H9 (cell line): ENCODE measurements around the gene PDE4DIP. TPM values are rescaled to one million over a fixed set of nuclear protein-coding genes. Genes with fewer than 3 reads are reported as not detected.
"Not testable (repeated sequence)": the region's sequence is repeated elsewhere in the genome, so short reads cannot be mapped to it uniquely, and the experiment has no call there.

ENCODE experiments used
- DNase-seq: peaks from one replicate; pipeline ENCODE4 v3.0.0-alpha.2; 2017
- H2AFZ ChIP-seq: one replicate; pipeline ENCODE4 v1.6.1; 2013; ENCODE audit warnings: mild to moderate bottlenecking, low read length, control low read depth, moderate library complexity
- H2AK5ac ChIP-seq: 2 replicates; pipeline ENCODE4 v1.6.1; 2013; ENCODE audit warnings: low read length, control low read depth, mixed read lengths; ENCODE audit not compliant: insufficient read length
- H2BK120ac ChIP-seq: one replicate; pipeline ENCODE4 v1.6.1; 2013; ENCODE audit warnings: low read depth, mild to moderate bottlenecking, low read length, control low read depth, inconsistent platforms; ENCODE audit not compliant: poor library complexity, severe bottlenecking
- H2BK12ac ChIP-seq: 2 replicates; pipeline ENCODE4 v1.6.1; 2013; ENCODE audit warnings: low read length, control low read depth, mixed read lengths, low read depth; ENCODE audit not compliant: insufficient read length
- H2BK15ac ChIP-seq: 2 replicates; pipeline ENCODE4 v1.6.1; 2013; ENCODE audit warnings: low read depth, low read length, control low read depth
- H2BK20ac ChIP-seq: one replicate; pipeline ENCODE4 v1.6.1; 2013; ENCODE audit warnings: low read depth, mild to moderate bottlenecking, low read length, control low read depth, inconsistent platforms; ENCODE audit not compliant: poor library complexity, severe bottlenecking
- H2BK5ac ChIP-seq: 2 replicates; pipeline ENCODE4 v1.6.1; 2013; ENCODE audit warnings: low read length, control low read depth, mixed read lengths; ENCODE audit not compliant: insufficient read length
- H3K14ac ChIP-seq: 2 replicates; pipeline ENCODE4 v1.6.1; 2013; ENCODE audit warnings: low read length, control low read depth; ENCODE audit not compliant: insufficient read depth
- H3K18ac ChIP-seq: 2 replicates; pipeline ENCODE4 v1.6.1; 2013; ENCODE audit warnings: low read depth, mild to moderate bottlenecking, mixed read lengths, low read length, control low read depth; ENCODE audit not compliant: insufficient read length
- H3K23ac ChIP-seq: 2 replicates; pipeline ENCODE4 v1.6.1; 2013; ENCODE audit warnings: low read length, control low read depth, mixed read lengths, low read depth; ENCODE audit not compliant: insufficient read length
- H3K23me2 ChIP-seq: 2 replicates; pipeline ENCODE4 v1.6.1; 2013; ENCODE audit warnings: low read depth, mild to moderate bottlenecking, mixed read lengths, low read length, control low read depth; ENCODE audit not compliant: insufficient read length, poor library complexity, severe bottlenecking
- H3K27ac ChIP-seq: 2 replicates; pipeline ENCODE4 v1.5.1; 2013; ENCODE audit warnings: low read length, control low read depth, mixed read lengths, low read depth; ENCODE audit not compliant: insufficient read length
- H3K27me3 ChIP-seq: 2 replicates; pipeline ENCODE4 v1.6.1; 2013; ENCODE audit warnings: low read length, control low read depth, inconsistent platforms; ENCODE audit not compliant: insufficient read depth
- H3K4ac ChIP-seq: 2 replicates; pipeline ENCODE4 v1.6.1; 2013; ENCODE audit warnings: low read depth, mild to moderate bottlenecking, control low read depth, inconsistent platforms, low read length, moderate library complexity
- H3K4me1 ChIP-seq: 2 replicates; pipeline ENCODE4 v1.6.1; 2013; ENCODE audit warnings: low read length, control low read depth, inconsistent platforms; ENCODE audit not compliant: insufficient read depth
- H3K4me2 ChIP-seq: 2 replicates; pipeline ENCODE4 v1.6.1; 2013; ENCODE audit warnings: low read length, control low read depth, mixed read lengths; ENCODE audit not compliant: insufficient read length, insufficient read depth
- H3K56ac ChIP-seq: 2 replicates; pipeline ENCODE4 v1.6.1; 2013; ENCODE audit warnings: low read depth, mild to moderate bottlenecking, mixed read lengths, low read length, control low read depth; ENCODE audit not compliant: insufficient read length
- H3K79me1 ChIP-seq: 2 replicates; pipeline ENCODE4 v1.6.1; 2013; ENCODE audit warnings: low read depth, mild to moderate bottlenecking, moderate library complexity, low read length, control low read depth, inconsistent platforms; ENCODE audit not compliant: insufficient read depth, poor library complexity, severe bottlenecking
- H3K79me2 ChIP-seq: 2 replicates; pipeline ENCODE4 v1.6.1; 2013; ENCODE audit warnings: low read length, control low read depth, inconsistent platforms; ENCODE audit not compliant: insufficient read depth
- H3K9ac ChIP-seq: 2 replicates; pipeline ENCODE4 v1.6.1; 2013; ENCODE audit warnings: low read length, control low read depth, mixed read lengths; ENCODE audit not compliant: insufficient read length; ENCODE audit errors: extremely low read depth
- H3K9me3 ChIP-seq: one replicate; pipeline ENCODE4 v1.6.1; 2013; ENCODE audit warnings: low read depth, low read length, inconsistent platforms; ENCODE audit not compliant: control insufficient read depth
- H3T11ph ChIP-seq: one replicate; pipeline ENCODE4 v1.6.1; 2013; ENCODE audit warnings: mild to moderate bottlenecking, low read length, control low read depth, inconsistent platforms
- H4K20me1 ChIP-seq: one replicate; pipeline ENCODE4 v1.6.1; 2013; ENCODE audit not compliant: control insufficient read depth, insufficient read length, insufficient read depth
- H4K5ac ChIP-seq: 2 replicates; pipeline ENCODE4 v1.6.1; 2013; ENCODE audit warnings: low read depth, mild to moderate bottlenecking, mixed read lengths, low read length, control low read depth; ENCODE audit not compliant: insufficient read length
- H4K8ac ChIP-seq: replicated peaks from 2 replicates; pipeline ENCODE4 v1.6.1; 2013; ENCODE audit warnings: low read length, control low read depth, mixed read lengths, low read depth; ENCODE audit not compliant: insufficient read length
- H4K91ac ChIP-seq: 2 replicates; pipeline ENCODE4 v1.6.1; 2013; ENCODE audit warnings: low read depth, mild to moderate bottlenecking, moderate library complexity, mixed read lengths, low read length, control low read depth; ENCODE audit not compliant: insufficient read length
- H3K27ac Mint-ChIP-seq, 3 experiments: 2 replicates in 2 of 3; 3 replicates in 1 of 3; pipeline ENCODE4 v1.8.0; 2020 to 2021; ENCODE audit warnings: mixed read lengths in 3 of 3, mild to moderate bottlenecking in 1 of 3, moderate library complexity in 1 of 3
- H3K27me3 Mint-ChIP-seq: 2 replicates; pipeline ENCODE4 v1.8.0; 2021; ENCODE audit warnings: low read depth, mild to moderate bottlenecking, moderate library complexity, mixed read lengths
- H3K36me3 Mint-ChIP-seq, 3 experiments: 2 replicates in 2 of 3; 3 replicates in 1 of 3; pipeline ENCODE4 v1.8.0; 2020 to 2021; ENCODE audit warnings: low read depth in 3 of 3, mixed read lengths in 3 of 3; ENCODE audit not compliant: insufficient read depth in 1 of 3
- H3K4me1 Mint-ChIP-seq, 2 experiments: 2 replicates each; pipeline ENCODE4 v1.8.0; 2020; ENCODE audit warnings: mixed read lengths in 2 of 2
- H3K4me3 Mint-ChIP-seq, 2 experiments: 2 replicates in 1 of 2; 3 replicates in 1 of 2; pipeline ENCODE4 v1.8.0; 2020 to 2021; ENCODE audit warnings: mild to moderate bottlenecking in 2 of 2, mixed read lengths in 2 of 2, moderate library complexity in 1 of 2
- H3K9me3 Mint-ChIP-seq, 2 experiments: 2 replicates in 1 of 2; 3 replicates in 1 of 2; pipeline ENCODE4 v1.8.0; 2020; ENCODE audit warnings: mild to moderate bottlenecking in 2 of 2, mixed read lengths in 2 of 2, moderate library complexity in 1 of 2
- WGBS: extraction: QIAGEN DNeasy Blood & Tissue Kit; methylation state at CpG from one replicate; pipeline ENCODE4 v1.1.7; 2013; ENCODE audit warnings: missing lambda C conversion rate, low lambda C conversion rate, mixed read lengths; ENCODE audit not compliant: insufficient read length; ENCODE audit errors: extremely low coverage; 5-methylcytosine and 5-hydroxymethylcytosine counted together
- total RNA-seq: library from RNA; stranded (reverse); gene quantifications from 2 replicates; pipeline ENCODE4 v1.2.1, GENCODE V29; 2021

The PDE4DIP gene
- total RNA-seq, 1 experiment from 2014 or later: 15.7 TPM

- H3K79me1 ChIP-seq, H3K27me3 ChIP-seq, H3K18ac ChIP-seq, H2BK5ac ChIP-seq, H3K27ac ChIP-seq, H3K4ac ChIP-seq, H4K8ac ChIP-seq, H3K23ac ChIP-seq, H3K9ac ChIP-seq, H3K23me2 ChIP-seq, H3K27me3 Mint-ChIP-seq, H4K91ac ChIP-seq, H2BK120ac ChIP-seq, H3K27ac Mint-ChIP-seq, H4K5ac ChIP-seq, H2BK15ac ChIP-seq, H2AK5ac ChIP-seq, H3K9me3 ChIP-seq, DNase-seq, H3K14ac ChIP-seq, H3K9me3 Mint-ChIP-seq, H3K36me3 Mint-ChIP-seq, H3K4me2 ChIP-seq, H3K4me3 Mint-ChIP-seq, H2BK20ac ChIP-seq, H2BK12ac ChIP-seq, H3T11ph ChIP-seq, H3K4me1 Mint-ChIP-seq, H2AFZ ChIP-seq, H4K20me1 ChIP-seq, H3K4me1 ChIP-seq, H3K56ac ChIP-seq, H3K79me2 ChIP-seq: not testable (repeated sequence)
- no CpG with 5 or more reads among the region's 4 CpGs for WGBS
Observed at GRCh38 chr1:149013513-149013912, 169.3 kb downstream of the PDE4DIP start.

DNA sequence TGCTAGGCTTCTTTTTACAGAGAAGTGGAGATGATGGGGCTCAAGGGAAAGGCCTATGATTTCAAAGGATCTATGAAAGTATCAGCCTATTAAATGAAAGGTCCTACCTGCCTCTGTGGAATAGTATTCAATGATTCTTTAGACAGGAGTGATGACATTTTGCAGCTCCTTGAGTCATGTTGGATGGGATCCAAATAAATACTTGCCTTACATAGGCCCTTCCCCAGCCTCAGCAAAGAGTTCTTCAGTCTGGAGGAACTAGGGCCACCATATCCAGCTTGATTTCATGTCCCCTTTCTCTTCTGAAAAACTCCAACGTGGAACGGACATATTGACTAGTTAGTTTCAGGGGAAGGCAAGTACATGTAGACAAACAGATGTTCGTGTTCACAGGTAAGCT is 171.3 kb downstream of the PDE4DIP start:
- H3K9me3 Mint-ChIP-seq: not testable (repeated sequence)

More for the DNA sequence above, 171.3 kb downstream of the PDE4DIP start:
- not testable (repeated sequence) for H3K36me3 Mint-ChIP-seq, H3K4me1 Mint-ChIP-seq, H3K4me3 Mint-ChIP-seq, H4K91ac ChIP-seq, H3K18ac ChIP-seq, H4K5ac ChIP-seq, H3K4me2 ChIP-seq, H3K56ac ChIP-seq, H2BK120ac ChIP-seq, H3K79me2 ChIP-seq, H2BK5ac ChIP-seq, H2AK5ac ChIP-seq, H2BK20ac ChIP-seq, H3K27me3 ChIP-seq, H3K27ac Mint-ChIP-seq, H4K8ac ChIP-seq, H3K27me3 Mint-ChIP-seq, H3K4ac ChIP-seq, H4K20me1 ChIP-seq, H3T11ph ChIP-seq, H3K9me3 ChIP-seq, H3K27ac ChIP-seq, H2BK12ac ChIP-seq, H3K4me1 ChIP-seq, H3K23ac ChIP-seq, H3K79me1 ChIP-seq, H3K9ac ChIP-seq, H2AFZ ChIP-seq, H3K23me2 ChIP-seq, H3K14ac ChIP-seq, H2BK15ac ChIP-seq, DNase-seq
- no CpG with 5 or more reads among the region's 3 CpGs for WGBS
